Muscle layer of duodenum (tissue), 2 donors: Measurements from ENCODE around the gene WDR70.

ENCODE experiments used
- H3K27ac ChIP-seq: one replicate; pipeline ENCODE4 v1.7.0; 2013; ENCODE audit warnings: mild to moderate bottlenecking, low read length
- H3K27me3 ChIP-seq: one replicate; pipeline ENCODE4 v1.7.0; 2013; ENCODE audit warnings: low read depth, mild to moderate bottlenecking, control low read depth, low read length
- H3K36me3 ChIP-seq, 2 donors: one replicate each; pipeline ENCODE4 v1.7.0; 2013; ENCODE audit warnings: low read length in 2 of 2, control low read depth in 1 of 2, mild to moderate bottlenecking in 1 of 2; ENCODE audit not compliant: insufficient read depth in 2 of 2, control insufficient read depth in 1 of 2
- H3K4me1 ChIP-seq, 2 donors: one replicate each; pipeline ENCODE4 v1.7.0; 2013; ENCODE audit warnings: low read length in 2 of 2, mild to moderate bottlenecking in 2 of 2, control low read depth in 1 of 2, moderate library complexity in 1 of 2; ENCODE audit not compliant: insufficient read depth in 2 of 2, control insufficient read depth in 1 of 2
- H3K4me3 ChIP-seq, 2 donors: one replicate each; pipeline ENCODE4 v1.7.0; 2013; ENCODE audit warnings: low read length in 2 of 2, low read depth in 1 of 2, mild to moderate bottlenecking in 1 of 2
- H3K9me3 ChIP-seq, 2 donors: one replicate each; pipeline ENCODE4 v1.7.0; 2013; ENCODE audit warnings: low read length in 2 of 2, control low read depth in 1 of 2, mild to moderate bottlenecking in 1 of 2; ENCODE audit not compliant: control insufficient read depth in 1 of 2
- donor health status: healthy.

WDR70 gene

DNA sequence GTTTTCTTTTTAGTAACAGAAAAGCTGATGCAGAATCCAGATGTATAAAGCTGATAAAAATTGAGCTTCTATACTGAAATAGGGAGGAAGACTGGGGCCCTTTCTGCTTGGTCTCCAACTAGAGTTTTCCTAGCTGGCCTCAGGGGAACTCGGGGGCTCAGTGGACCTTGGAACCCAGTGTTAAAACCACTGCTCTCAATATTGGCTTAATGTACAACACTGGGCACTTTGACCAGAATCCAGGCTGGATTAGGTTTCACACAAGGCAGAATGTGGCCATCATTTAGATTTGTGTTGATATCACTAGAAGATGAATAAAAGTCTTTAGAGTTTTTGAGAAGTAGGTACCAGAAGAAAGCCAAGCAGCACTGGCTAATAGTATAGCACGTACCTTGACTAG is 346.1 kb downstream of the WDR70 start:
- Histone ChIP-seq H3K27me3 (no peaks in the 10 kb centered on the region), H3K27ac (no peak overlapping the region), H3K4me3 (no peak overlapping the region), H3K9me3 (no peaks in the 10 kb centered on the region), H3K36me3 (peaks cover 13 to 37% of the 10 kb centered on the region in 2 donors), H3K4me1 (no peaks in the 10 kb centered on the region)

- H3K27ac ChIP-seq, result no peak overlapping the region
- H3K4me1 ChIP-seq, result no peaks in the 10 kb centered on the region
- H3K36me3 ChIP-seq, result peaks cover 9 to 30% of the 10 kb centered on the region in 2 donors
- no peak overlapping the region for H3K4me3 ChIP-seq
- H3K9me3 ChIP-seq, result no peaks in the 10 kb centered on the region
- H3K27me3 ChIP-seq, result no peaks in the 10 kb centered on the region
These were observed 348.1 kb downstream of the WDR70 start for GRCh38 chr5:37727238-37727637.

- Histone ChIP-seq H3K27me3 (no peaks in the 10 kb centered on the region), H3K4me1 (no peaks in the 10 kb centered on the region), H3K36me3 (peaks cover 5 to 11% of the 10 kb centered on the region in 2 donors), H3K9me3 (no peaks in the 10 kb centered on the region), H3K4me3 (no peak overlapping the region), H3K27ac (no peak overlapping the region)
These were observed 351.9 kb downstream of the WDR70 start for GRCh38 chr5:37730896-37731455.

- Histone ChIP-seq H3K9me3 (no peaks in the 10 kb centered on the region), H3K27me3 (no peaks in the 10 kb centered on the region), H3K27ac (no peak overlapping the region), H3K36me3 (peaks cover 0 to 5% of the 10 kb centered on the region in 2 donors), H3K4me1 (peaks cover 0 to 5% of the 10 kb centered on the region in 2 donors), H3K4me3 (no peak overlapping the region)
These were observed 355.0 kb downstream of the WDR70 start for GRCh38 chr5:37734114-37734513.

GRCh38 chr5:37735649-37736347 is 356.7 kb downstream of the WDR70 start:
- Histone ChIP-seq H3K27me3 (no peaks in the 10 kb centered on the region), H3K27ac (no peak overlapping the region), H3K4me3 (no peak overlapping the region), H3K4me1 (peaks cover 3 to 5% of the 10 kb centered on the region in 2 donors), H3K36me3 (peaks cover 0 to 8% of the 10 kb centered on the region in 2 donors), H3K9me3 (no peaks in the 10 kb centered on the region)

DNA sequence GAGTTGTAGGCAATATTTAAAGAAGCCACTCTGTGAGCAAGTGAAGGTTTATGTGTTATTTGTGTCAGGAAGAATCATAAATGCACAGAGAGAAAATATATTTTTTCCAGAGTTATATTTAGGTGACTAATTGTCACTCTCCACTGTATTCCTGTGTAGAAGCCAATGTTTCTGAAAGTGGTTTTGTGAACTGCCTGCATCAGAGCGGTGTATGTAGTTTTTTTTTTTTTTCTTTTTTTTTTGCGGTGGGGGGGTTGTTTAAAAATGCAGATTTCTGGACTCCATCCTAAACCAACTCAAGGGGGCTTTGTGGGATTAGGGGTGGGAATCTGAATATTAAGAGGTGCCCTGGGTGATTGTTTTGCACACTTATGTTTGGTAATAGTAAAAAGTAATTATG is 357.3 kb downstream of the WDR70 start:
- Histone ChIP-seq H3K27me3 (no peaks in the 10 kb centered on the region), H3K36me3 (peaks cover 0 to 8% of the 10 kb centered on the region in 2 donors), H3K4me3 (no peak overlapping the region), H3K9me3 (no peaks in the 10 kb centered on the region), H3K27ac (no peak overlapping the region), H3K4me1 (peaks cover 3 to 5% of the 10 kb centered on the region in 2 donors)

DNA sequence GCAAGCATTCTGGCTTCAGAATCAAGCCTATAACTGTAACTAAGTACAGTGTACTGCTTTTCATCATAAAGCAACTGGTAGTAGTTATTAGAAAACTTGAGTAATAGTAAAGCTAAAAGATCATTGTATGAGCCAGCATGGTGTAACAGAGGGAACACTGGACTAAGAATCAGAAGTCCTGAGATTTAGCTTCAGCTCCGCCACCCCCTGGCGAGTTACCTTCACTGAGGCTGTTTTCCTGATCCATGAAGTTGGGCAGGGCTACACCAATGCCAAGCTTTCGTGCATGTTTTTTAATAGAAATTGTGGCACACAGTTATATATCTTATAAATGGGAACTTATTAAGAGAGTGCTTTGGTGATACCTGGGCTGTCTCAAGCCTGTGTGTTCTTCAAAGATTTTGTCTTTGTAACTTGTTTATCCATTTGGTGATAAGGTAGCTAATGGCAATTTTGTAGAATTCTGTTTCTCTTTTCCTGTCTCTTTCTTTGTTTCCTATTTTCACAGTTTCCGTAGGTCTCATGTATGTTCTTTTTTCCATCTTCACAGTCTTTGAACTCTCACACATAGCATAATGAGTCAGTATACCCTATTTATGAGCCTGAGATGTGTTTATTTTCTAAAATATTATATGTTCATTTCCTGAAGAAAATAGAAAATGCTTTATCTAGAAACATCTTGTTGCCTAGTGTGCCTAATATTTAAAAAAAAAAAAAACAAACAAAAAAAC is 358.4 kb downstream of the WDR70 start:
- Histone ChIP-seq H3K4me3 (no peak overlapping the region), H3K9me3 (no peaks in the 10 kb centered on the region), H3K27me3 (no peaks in the 10 kb centered on the region), H3K27ac (no peak overlapping the region), H3K36me3 (peaks cover 0 to 8% of the 10 kb centered on the region in 2 donors), H3K4me1 (peaks cover 3 to 5% of the 10 kb centered on the region in 2 donors)

- H3K27ac ChIP-seq, result no peak overlapping the region
- no peaks in the 10 kb centered on the region for H3K9me3 ChIP-seq
- no peak overlapping the region for H3K4me3 ChIP-seq
- no peaks in the 10 kb centered on the region for H3K27me3 ChIP-seq
- H3K36me3 ChIP-seq, result peaks cover 0 to 11% of the 10 kb centered on the region in 2 donors
- peaks cover 3 to 5% of the 10 kb centered on the region in 2 donors for H3K4me1 ChIP-seq
These were observed 359.1 kb downstream of the WDR70 start for GRCh38 chr5:37738057-37738691.

DNA sequence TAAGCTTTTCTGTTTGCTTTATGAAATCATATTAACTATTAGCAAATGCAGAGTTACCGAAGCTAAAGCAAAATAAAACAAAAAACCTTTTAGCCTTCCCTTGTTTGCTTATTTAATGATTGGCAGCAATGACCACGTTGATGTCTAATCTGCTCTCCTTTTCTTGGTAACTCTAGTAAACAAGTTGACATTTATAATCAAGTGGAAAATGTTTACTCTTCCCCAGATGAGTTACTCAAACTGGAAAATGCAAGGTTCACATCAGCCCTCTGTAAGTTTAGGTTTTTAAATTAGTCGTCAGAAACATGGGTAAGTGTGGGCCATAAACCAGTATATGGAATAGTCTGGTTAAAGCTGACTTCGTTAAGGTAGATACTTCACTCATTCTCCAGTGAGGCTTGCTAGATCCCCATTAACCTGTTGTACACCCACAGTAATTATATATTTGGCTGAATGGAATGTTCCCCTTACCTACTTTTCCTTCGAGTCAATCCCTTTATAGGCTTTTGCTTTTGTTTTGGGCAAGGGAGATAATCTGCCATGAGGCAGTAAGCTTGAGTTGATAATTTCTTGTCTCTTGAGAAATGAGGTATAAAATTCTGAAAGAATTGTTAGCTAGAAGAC is 359.9 kb downstream of the WDR70 start:
- Histone ChIP-seq H3K36me3 (peaks cover 0 to 13% of the 10 kb centered on the region in 2 donors), H3K4me3 (no peak overlapping the region), H3K27ac (no peak overlapping the region), H3K4me1 (peaks cover 3 to 5% of the 10 kb centered on the region in 2 donors), H3K27me3 (no peaks in the 10 kb centered on the region), H3K9me3 (no peaks in the 10 kb centered on the region)

DNA sequence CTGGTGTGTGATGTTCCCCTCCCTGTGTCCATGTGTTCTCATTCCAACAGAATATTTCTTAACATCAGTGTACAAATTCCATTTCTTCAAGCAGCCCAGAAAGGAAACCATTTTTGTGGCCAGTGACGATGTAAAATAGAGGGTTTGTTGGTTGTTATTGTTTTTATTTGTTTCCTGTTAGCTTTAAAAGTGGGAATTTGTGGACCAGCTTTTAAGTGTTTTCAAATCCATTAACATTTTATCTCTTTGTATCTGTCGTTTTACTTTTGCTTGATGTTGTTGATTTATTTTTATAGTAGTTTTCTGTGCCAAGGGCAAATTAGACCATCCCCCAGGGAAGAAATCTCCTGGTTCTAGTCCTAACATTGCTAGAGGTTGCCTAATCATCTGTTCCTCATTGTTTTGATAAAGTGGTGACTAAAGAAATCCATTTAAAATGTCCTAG is 360.7 kb downstream of the WDR70 start:
- Histone ChIP-seq H3K27me3 (no peaks in the 10 kb centered on the region), H3K4me3 (no peak overlapping the region), H3K36me3 (peaks cover 0 to 13% of the 10 kb centered on the region in 2 donors), H3K9me3 (no peaks in the 10 kb centered on the region), H3K4me1 (peaks cover 3 to 5% of the 10 kb centered on the region in 2 donors), H3K27ac (no peak overlapping the region)
